BLaER1 treated with 17β-estradiol and CSF1 and Interleukin-3, amounts not matched to agents 10 nM and 100 nM (cell line): ENCODE results near the gene ANKEF1.
A peak's percentile ranks its signal among the peaks of the same experiment; 100 is the strongest.

Experiments
- H3K27ac ChIP-seq, 11 experiments: shearing (Covaris generic); formaldehyde crosslinking; 2 replicates each; pipeline ENCODE4 v1.8.1; 2022
- H3K27me3 ChIP-seq, 11 experiments: shearing (Covaris generic); formaldehyde crosslinking; 2 replicates each; pipeline ENCODE4 v1.8.1; 2022
- H3K36me3 ChIP-seq, 11 experiments: shearing (Covaris generic); formaldehyde crosslinking; 2 replicates each; pipeline ENCODE4 v1.8.1; 2022
- H3K4me1 ChIP-seq, 10 experiments: shearing (Covaris generic); formaldehyde crosslinking; 2 replicates each; pipeline ENCODE4 v1.8.1; 2022
- H3K4me2 ChIP-seq, 11 experiments: shearing (Covaris generic); formaldehyde crosslinking; 2 replicates each; pipeline ENCODE4 v1.8.1; 2022
- H3K4me3 ChIP-seq, 10 experiments: shearing (Covaris generic); formaldehyde crosslinking; 2 replicates each; pipeline ENCODE4 v1.8.1; 2022
- H3K9ac ChIP-seq, 11 experiments: shearing (Covaris generic); formaldehyde crosslinking; 2 replicates each; pipeline ENCODE4 v1.8.1; 2022
- H3K9me3 ChIP-seq, 11 experiments: shearing (Covaris generic); formaldehyde crosslinking; replicated peaks in 1 of 11; 2 replicates each; pipeline ENCODE4 v1.8.1; 2022
- H4K20me1 ChIP-seq, 11 experiments: shearing (Covaris generic); formaldehyde crosslinking; 2 replicates each; pipeline ENCODE4 v1.8.1; 2022
- Cebpa-rat ChIP-seq, 11 experiments: shearing (Covaris generic); IDR thresholded peaks; 2 replicates each; pipeline ENCODE4 v1.8.1; 2022

The ANKEF1 gene

GRCh38 chr20:10034717-10035571 lies at the start of gene ANKEF1:
Gene ANKEF1 (plus strand): TSS chr20:10034987. CDS start chr20:10038302, 3,315 bp downstream.
- Histone ChIP-seq H3K4me1 (peaks cover under 1 to 7% (median 4%) of the 10 kb centered on the region in 10 experiments; a peak in 10 of 20 replicates), H3K27ac (peak within 1 kb of the TSS in 9 of 11 experiments; percentile 15 to 62 (median 51); a peak in 13 of 22 replicates), H3K4me3 (peak within 1 kb of the TSS; percentile 51 to 72 (median 56)), H3K27me3 (no peaks in the 10 kb centered on the region), H3K4me2 (peak within 1 kb of the TSS; percentile 55 to 84 (median 69)), H4K20me1 (no peaks in the 10 kb centered on the region), H3K36me3 (no peaks in the 10 kb centered on the region), H3K9ac (peak within 1 kb of the TSS in 8 of 11 experiments; percentile 48 to 68 (median 57); a peak in 14 of 22 replicates), H3K9me3 (peaks cover 0 to 7% (median 0%) of the 10 kb centered on the region in 11 experiments; a peak in 6 of 22 replicates)
- no peak for TF ChIP-seq Cebpa-rat (IDR thresholded peaks at IDR 0.05)

GRCh38 chr20:9985281-9985680 lies 49.5 kb upstream of the ANKEF1 start:
- TF ChIP-seq Cebpa-rat (IDR thresholded peaks at IDR 0.05), result no peak
- Histone ChIP-seq H3K4me2 (peak overlapping the region in 3 of 11 experiments; percentile 30 to 35 (median 30); a peak in 5 of 22 replicates), H3K4me3 (no peak overlapping the region), H4K20me1 (no peaks in the 10 kb centered on the region), H3K27ac (no peak overlapping the region; a peak in 1 of 22 replicates), H3K9ac (no peak overlapping the region), H3K4me1 (peaks cover 0 to 72% (median 29%) of the 10 kb centered on the region in 10 experiments; a peak in 15 of 20 replicates), H3K9me3 (peaks cover 0 to 14% (median 0%) of the 10 kb centered on the region in 11 experiments; a peak in 3 of 22 replicates), H3K27me3 (no peaks in the 10 kb centered on the region), H3K36me3 (no peaks in the 10 kb centered on the region)

DNA sequence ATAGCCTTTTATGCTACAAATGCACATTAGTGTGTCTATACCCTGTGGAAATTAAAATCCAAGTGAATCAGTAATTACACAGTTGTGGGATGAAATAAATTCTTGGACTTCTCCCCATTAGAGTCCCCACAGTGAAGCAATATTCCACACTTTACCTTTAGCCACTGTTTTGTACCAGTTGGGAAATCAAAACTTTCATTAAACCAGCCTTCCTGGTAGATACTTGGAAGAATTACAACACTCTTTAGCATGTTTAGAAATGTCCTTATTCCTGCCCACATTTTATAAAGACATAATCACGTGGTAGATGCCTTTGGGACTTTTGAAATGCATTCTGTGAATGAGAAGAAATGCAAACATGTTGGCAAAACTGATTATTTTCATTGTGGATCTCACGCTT lies 49.0 kb upstream of the ANKEF1 start:
- TF ChIP-seq Cebpa-rat (IDR thresholded peaks at IDR 0.05), result no peak

DNA sequence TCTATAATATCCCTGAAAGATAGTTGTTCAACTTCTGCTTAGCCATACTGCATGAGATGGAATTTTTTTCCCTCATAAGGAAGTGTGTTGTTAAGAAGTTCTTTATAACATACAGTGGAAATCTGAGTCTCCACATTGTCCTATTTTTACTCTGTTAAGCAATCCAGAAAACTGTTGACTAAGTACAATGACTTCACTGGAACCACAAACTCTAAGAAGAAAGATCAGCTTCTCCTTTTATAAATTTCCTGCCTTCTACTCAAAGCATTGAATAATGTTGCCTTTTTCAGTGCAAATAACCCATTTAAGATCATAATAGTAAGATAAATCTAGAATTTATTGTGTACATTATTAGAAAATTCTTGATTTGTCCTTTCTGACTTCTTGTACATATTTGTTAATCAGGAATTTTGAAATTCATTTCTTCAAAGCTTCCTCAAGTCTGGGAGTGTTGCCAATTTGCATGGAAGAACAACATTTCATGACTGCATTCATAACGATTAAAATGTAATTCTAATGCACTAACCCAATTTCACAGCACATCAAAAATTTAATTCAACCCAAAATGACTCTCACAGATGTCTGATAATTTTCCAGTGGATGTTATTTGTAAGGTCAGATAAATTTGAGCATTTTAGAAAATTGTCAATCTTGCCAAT lies 45.6 kb upstream of the ANKEF1 start:
- H3K4me3 ChIP-seq, result no peak overlapping the region
- H3K36me3 ChIP-seq, result no peaks in the 10 kb centered on the region
- peaks cover 0 to 90% (median 28%) of the 10 kb centered on the region in 10 experiments; a peak in 14 of 20 replicates for H3K4me1 ChIP-seq
- TF ChIP-seq Cebpa-rat (IDR thresholded peaks at IDR 0.05), result peak in 3 of 11 experiments; percentile 38 to 91 (median 82); a peak in 6 of 22 replicates
- H3K4me2 ChIP-seq, result peak overlapping the region in 8 of 11 experiments; percentile 45 to 90 (median 70); a peak in 17 of 22 replicates
- peak overlapping the region in 8 of 11 experiments; percentile 36 to 73 (median 67); a peak in 13 of 22 replicates for H3K9ac ChIP-seq
- no peaks in the 10 kb centered on the region for H4K20me1 ChIP-seq
- peaks cover 0 to 37% (median 0%) of the 10 kb centered on the region in 11 experiments; a peak in 5 of 22 replicates for H3K9me3 ChIP-seq
- H3K27me3 ChIP-seq, result no peaks in the 10 kb centered on the region
- H3K27ac ChIP-seq, result peak overlapping the region in 10 of 11 experiments; percentile 38 to 94 (median 87); a peak in 20 of 22 replicates

More for the DNA sequence above, 49.0 kb upstream of the ANKEF1 start:
- H3K4me1 ChIP-seq, result peaks cover 0 to 77% (median 30%) of the 10 kb centered on the region in 10 experiments; a peak in 15 of 20 replicates
- H4K20me1 ChIP-seq, result no peaks in the 10 kb centered on the region
- H3K27me3 ChIP-seq, result no peaks in the 10 kb centered on the region
- no peak overlapping the region for H3K9ac ChIP-seq
- H3K36me3 ChIP-seq, result no peaks in the 10 kb centered on the region
- peaks cover 0 to 18% (median 0%) of the 10 kb centered on the region in 11 experiments; a peak in 4 of 22 replicates for H3K9me3 ChIP-seq
- H3K4me3 ChIP-seq, result no peak overlapping the region
- peak overlapping the region in 4 of 11 experiments; percentile 14 to 49 (median 32); a peak in 5 of 22 replicates for H3K4me2 ChIP-seq
- H3K27ac ChIP-seq, result no peak overlapping the region; a peak in 1 of 22 replicates

- Histone ChIP-seq H3K36me3 (no peaks in the 10 kb centered on the region), H3K9me3 (peaks cover 0 to 35% (median 3%) of the 10 kb centered on the region in 11 experiments; a peak in 10 of 22 replicates), H3K27ac (peak overlapping the region in 3 of 11 experiments; percentile 4 to 33 (median 12); a peak in 4 of 22 replicates), H3K4me3 (no peak overlapping the region), H3K9ac (no peak overlapping the region), H3K4me1 (peaks cover 0 to 53% (median 19%) of the 10 kb centered on the region in 10 experiments; a peak in 14 of 20 replicates), H4K20me1 (no peaks in the 10 kb centered on the region), H3K4me2 (0 out of 22 replicates have a peak overlapping the region, but pooled peaks of 2 of the 11 experiments have one; percentile 10 to 24), H3K27me3 (no peaks in the 10 kb centered on the region)
- TF ChIP-seq Cebpa-rat (IDR thresholded peaks at IDR 0.05), result no peak
These were observed 41.6 kb upstream of the ANKEF1 start for GRCh38 chr20:9993137-9993536.

DNA sequence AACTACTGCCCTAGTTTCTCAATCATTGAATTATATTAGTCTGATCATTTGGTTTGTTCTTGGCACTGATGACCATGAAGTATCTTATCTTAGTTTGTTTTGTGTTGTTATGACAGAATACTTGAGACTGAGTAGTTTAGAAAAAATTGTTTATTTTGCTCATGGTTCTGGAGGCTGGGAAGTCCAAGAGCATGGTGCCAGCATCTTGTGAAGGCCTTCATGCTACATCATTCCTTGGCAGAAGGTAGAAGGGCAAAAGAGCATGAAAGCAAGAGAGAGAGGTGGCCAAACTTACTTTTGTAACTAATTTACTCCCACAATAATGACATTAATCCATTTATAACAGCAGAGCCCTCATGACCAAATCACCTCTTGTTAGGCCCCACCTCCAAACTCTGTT lies 40.1 kb upstream of the ANKEF1 start:
- no peaks in the 10 kb centered on the region for H4K20me1 ChIP-seq
- H3K36me3 ChIP-seq, result no peaks in the 10 kb centered on the region
- no peaks in the 10 kb centered on the region for H3K27me3 ChIP-seq
- H3K9me3 ChIP-seq, result peaks cover 0 to 32% (median 3%) of the 10 kb centered on the region in 11 experiments; a peak in 10 of 22 replicates
- no peak overlapping the region for H3K4me3 ChIP-seq
- peaks cover under 1 to 53% (median 13%) of the 10 kb centered on the region in 10 experiments; a peak in 15 of 20 replicates for H3K4me1 ChIP-seq
- H3K27ac ChIP-seq, result no peak overlapping the region; a peak in 1 of 22 replicates
- H3K4me2 ChIP-seq, result no peak overlapping the region
- no peak overlapping the region for H3K9ac ChIP-seq
- TF ChIP-seq Cebpa-rat (IDR thresholded peaks at IDR 0.05), result no peak

GRCh38 chr20:9995510-9996272 lies 39.1 kb upstream of the ANKEF1 start:
- no peak for TF ChIP-seq Cebpa-rat (IDR thresholded peaks at IDR 0.05)
- H3K27me3 ChIP-seq, result no peaks in the 10 kb centered on the region
- no peak overlapping the region for H3K4me3 ChIP-seq
- H3K9me3 ChIP-seq, result peaks cover 0 to 30% (median 3%) of the 10 kb centered on the region in 11 experiments; a peak in 10 of 22 replicates
- H3K4me2 ChIP-seq, result no peak overlapping the region
- H3K36me3 ChIP-seq, result no peaks in the 10 kb centered on the region
- H3K27ac ChIP-seq, result no peak overlapping the region
- H4K20me1 ChIP-seq, result no peaks in the 10 kb centered on the region
- peaks cover 4 to 53% (median 18%) of the 10 kb centered on the region in 10 experiments; a peak in 17 of 20 replicates for H3K4me1 ChIP-seq
- no peak overlapping the region for H3K9ac ChIP-seq

- Histone ChIP-seq H3K36me3 (no peaks in the 10 kb centered on the region), H3K9me3 (peaks cover 0 to 20% (median 3%) of the 10 kb centered on the region in 11 experiments; a peak in 10 of 22 replicates), H3K27ac (no peak overlapping the region), H3K9ac (no peak overlapping the region), H3K4me3 (no peak overlapping the region), H3K27me3 (no peaks in the 10 kb centered on the region), H3K4me2 (no peak overlapping the region), H4K20me1 (no peaks in the 10 kb centered on the region), H3K4me1 (peaks cover 4 to 42% (median 15%) of the 10 kb centered on the region in 10 experiments; a peak in 17 of 20 replicates)
- no peak for TF ChIP-seq Cebpa-rat (IDR thresholded peaks at IDR 0.05)
These were observed 37.8 kb upstream of the ANKEF1 start for GRCh38 chr20:9996944-9997343.
